Heart right ventricle (tissue), 16 donors: ENCODE measurements around the gene NR2F1. TPM values are rescaled to one million over a fixed set of nuclear protein-coding genes. Genes with fewer than 3 reads are reported as not detected.

Experiments
- ATAC-seq, 8 donors: fragments of 200-7000 bp; cut with Tn5 transposase; one replicate each; pipeline ENCODE4 v1.9.1; 2020; ENCODE audit warnings: mild to moderate bottlenecking in 8 of 8, moderate library complexity in 8 of 8, moderate number of reproducible peaks in 1 of 8
- DNase-seq, 2 donors: peaks; one replicate each; pipeline ENCODE4 v3.0.0-alpha.2; 2020
- H3K27ac ChIP-seq, 10 donors: fragments of 200-600 bp; sonication (generic) in 2 of 10; one replicate each; pipeline versions ENCODE4 v1.5.0 to v1.8.0; 2020 to 2022; ENCODE audit warnings: mild to moderate bottlenecking in 3 of 10
- H3K27me3 ChIP-seq, 7 donors: fragments of 200-600 bp; one replicate each; pipeline ENCODE4 v1.8.0; 2021 to 2022; ENCODE audit warnings: mild to moderate bottlenecking in 2 of 7
- H3K36me3 ChIP-seq, 9 donors: fragments of 200-600 bp; sonication (generic) in 1 of 9; one replicate each; pipeline versions ENCODE4 v1.5.0 to v1.8.0; 2020 to 2022; ENCODE audit warnings: mild to moderate bottlenecking in 2 of 9
- H3K4me1 ChIP-seq, 9 donors: fragments of 200-600 bp; sonication (generic) in 1 of 9; one replicate each; pipeline versions ENCODE4 v1.5.0 to v1.8.0; 2020 to 2022; ENCODE audit warnings: mild to moderate bottlenecking in 4 of 9
- H3K4me3 ChIP-seq, 10 donors: fragments of 200-600 bp; sonication (generic) in 2 of 10; one replicate each; pipeline versions ENCODE4 v1.5.0 to v1.8.0; 2020 to 2022; ENCODE audit warnings: mild to moderate bottlenecking in 7 of 10, moderate library complexity in 2 of 10
- H3K9me3 ChIP-seq, 11 donors: fragments of 200-600 bp in 10 of 11; sonication (generic) in 2 of 11; one replicate each; pipeline versions ENCODE4 v1.5.0 to v1.8.0; 2013 to 2022; ENCODE audit warnings: mild to moderate bottlenecking in 2 of 11, control low read depth in 1 of 11, moderate library complexity in 1 of 11
- WGBS, 2 donors: extraction: QIAGEN DNeasy Blood & Tissue Kit; methylation state at CpG; one replicate each; pipeline ENCODE4 v1.1.7; 2013; ENCODE audit warnings: inconsistent platforms in 1 of 2; 5-methylcytosine and 5-hydroxymethylcytosine counted together
- intact Hi-C, 10 donors: fragments of 100-400 bp; cut with DNase I; formaldehyde crosslinking; loops; one replicate each; pipeline versions ENCODE4 v1.11.1 to v1.14.2; 2022
- polyA plus RNA-seq, 2 donors: library from polyadenylated mRNA; stranded (reverse); fragments of 200-250 nt; gene quantifications; one replicate each; pipeline ENCODE4 v1.2.3, GENCODE V29; 2013
- total RNA-seq, 10 donors: library from RNA; stranded (reverse); fragmentation: NEBNext Ultra II Directional in 3 of 10; extraction: Animal tissue kit (Norgen Biotek cat#: 25700) in 3 of 10; gene quantifications; one replicate each; pipeline versions ENCODE4 v1.2.1 to v1.2.4, GENCODE V29; 2021 to 2023
- TF ChIP-seq, protein P1 (sequence below), 9 donors: fragments of 200-600 bp; sonication (generic) in 2 of 9; IDR thresholded peaks; one replicate each; pipeline versions ENCODE4 v1.5.0 to v1.8.0; 2021 to 2022; ENCODE audit warnings: antibody characterized with exemption in 9 of 9, mild to moderate bottlenecking in 5 of 9, moderate library complexity in 1 of 9
- donor health status: Arrhythmogenic right ventricular cardiomyopathy.
- donor health status: ischemic (EF 13 %, LVEDD 7.1; RV severe dilation, severe dysfunction).
- donor health status: healthy with polysubstance abuse.
- donor health status: DM: no; HTN: yes; CAD: no.
- donor health status: DM: no; HTN: no; CAD: no.
- donor health status: ischemic (EF 25% LVEDD 6.9; RV normal size, moderate dysfunction).
- donor health status: ischemic (EF 25% LVEDD 5.7; RV mildly dilated, moderate dysfunction).
- donor health status: healthy.
- donor health status: DM: yes; HTN: yes; CAD: no.
- donor health status: Ischemic cardiomyopathy.
- donor health status: ischemic (EF 35%, LVEDD 5.7; RV mildly dilated, moderate dysfunction).
- donor health status: nonischemic (EF 11% LVEDD 7.7; RV severe dilation, severe dysfunction).
- donor health status: DM: yes; HTN: yes; CAD: no.
- donor health status: PGD.
- donor health status: ischemic (EF 29% LVEDD 5.4; RV normal size, mild dysfunction).
- donor health status: nonischemic (EF 23%, LVEDD 6.1; RV moderate dilation, normal function).

Gene NR2F1
- total and polyA plus RNA-seq, 12 donors, result 0.27 to 2.4 (median 0.92) TPM

DNA sequence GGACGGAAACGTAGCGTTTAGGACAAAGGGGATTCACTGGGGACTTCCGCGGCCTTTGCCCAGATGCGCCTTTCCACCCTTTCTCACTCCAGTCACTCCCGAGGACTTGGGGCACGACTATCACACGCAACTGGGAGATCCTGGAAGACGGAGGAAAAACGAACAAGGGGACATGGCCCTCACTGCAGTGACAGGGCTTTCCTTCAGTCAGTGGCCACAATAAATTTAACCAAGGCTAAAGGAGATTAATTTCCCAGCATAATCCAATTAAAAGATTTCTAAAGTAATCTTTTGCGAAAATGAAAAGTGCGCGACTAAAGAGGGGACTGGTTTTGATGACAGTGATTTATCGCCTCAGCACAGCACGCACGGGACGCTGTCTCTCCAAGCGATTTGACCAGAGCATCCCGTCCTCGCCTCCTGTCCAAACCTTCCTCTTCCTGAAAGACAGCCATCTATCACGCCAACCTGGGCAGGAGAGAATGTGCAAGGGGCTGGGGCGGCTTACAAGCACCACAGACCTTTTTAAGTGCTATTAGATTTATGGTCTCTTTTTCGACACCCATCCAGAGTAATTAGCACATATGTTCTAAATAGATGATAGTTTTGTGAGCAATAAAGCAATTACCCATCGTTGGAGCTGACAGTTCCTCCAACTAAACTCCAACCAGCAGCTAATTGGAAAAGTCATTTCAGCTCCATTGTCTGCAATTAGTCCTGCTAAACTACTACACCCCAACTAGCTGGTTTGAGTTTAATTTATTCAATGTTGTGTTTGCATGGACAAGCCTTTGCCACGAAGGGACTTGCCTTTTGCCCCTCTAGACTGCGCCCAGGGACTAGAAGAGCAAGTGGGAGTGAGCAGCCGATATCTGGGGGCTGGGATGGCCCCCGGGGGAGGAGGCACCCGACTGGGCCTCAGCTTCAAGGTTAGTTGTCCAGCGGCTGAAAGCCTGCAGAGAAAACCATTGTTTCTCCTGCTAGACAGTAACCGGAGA lies 9.4 kb upstream of the NR2F1 start:
- WGBS, 2 donors, result 25 to 38% methylated on average over 32 of the region's 32 CpGs
- ATAC-seq (no peak), DNase-seq (no peak)
- intact Hi-C loops, result no loop called here
- H3K4me3 ChIP-seq, result peak overlapping the region in 1 of 10 donors; percentile 20
- peaks cover 0 to 28% (median 17%) of the 10 kb centered on the region in 9 donors for H3K4me1 ChIP-seq
- TF ChIP-seq, protein P1, sequence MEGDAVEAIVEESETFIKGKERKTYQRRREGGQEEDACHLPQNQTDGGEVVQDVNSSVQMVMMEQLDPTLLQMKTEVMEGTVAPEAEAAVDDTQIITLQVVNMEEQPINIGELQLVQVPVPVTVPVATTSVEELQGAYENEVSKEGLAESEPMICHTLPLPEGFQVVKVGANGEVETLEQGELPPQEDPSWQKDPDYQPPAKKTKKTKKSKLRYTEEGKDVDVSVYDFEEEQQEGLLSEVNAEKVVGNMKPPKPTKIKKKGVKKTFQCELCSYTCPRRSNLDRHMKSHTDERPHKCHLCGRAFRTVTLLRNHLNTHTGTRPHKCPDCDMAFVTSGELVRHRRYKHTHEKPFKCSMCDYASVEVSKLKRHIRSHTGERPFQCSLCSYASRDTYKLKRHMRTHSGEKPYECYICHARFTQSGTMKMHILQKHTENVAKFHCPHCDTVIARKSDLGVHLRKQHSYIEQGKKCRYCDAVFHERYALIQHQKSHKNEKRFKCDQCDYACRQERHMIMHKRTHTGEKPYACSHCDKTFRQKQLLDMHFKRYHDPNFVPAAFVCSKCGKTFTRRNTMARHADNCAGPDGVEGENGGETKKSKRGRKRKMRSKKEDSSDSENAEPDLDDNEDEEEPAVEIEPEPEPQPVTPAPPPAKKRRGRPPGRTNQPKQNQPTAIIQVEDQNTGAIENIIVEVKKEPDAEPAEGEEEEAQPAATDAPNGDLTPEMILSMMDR (IDR thresholded peaks at IDR 0.05), result no peak
- no peak overlapping the region for H3K27ac ChIP-seq
- no peaks in the 10 kb centered on the region for H3K9me3 ChIP-seq
- peaks cover 22 to 100% (median 100%) of the 10 kb centered on the region in 7 donors for H3K27me3 ChIP-seq
- no peaks in the 10 kb centered on the region for H3K36me3 ChIP-seq

DNA sequence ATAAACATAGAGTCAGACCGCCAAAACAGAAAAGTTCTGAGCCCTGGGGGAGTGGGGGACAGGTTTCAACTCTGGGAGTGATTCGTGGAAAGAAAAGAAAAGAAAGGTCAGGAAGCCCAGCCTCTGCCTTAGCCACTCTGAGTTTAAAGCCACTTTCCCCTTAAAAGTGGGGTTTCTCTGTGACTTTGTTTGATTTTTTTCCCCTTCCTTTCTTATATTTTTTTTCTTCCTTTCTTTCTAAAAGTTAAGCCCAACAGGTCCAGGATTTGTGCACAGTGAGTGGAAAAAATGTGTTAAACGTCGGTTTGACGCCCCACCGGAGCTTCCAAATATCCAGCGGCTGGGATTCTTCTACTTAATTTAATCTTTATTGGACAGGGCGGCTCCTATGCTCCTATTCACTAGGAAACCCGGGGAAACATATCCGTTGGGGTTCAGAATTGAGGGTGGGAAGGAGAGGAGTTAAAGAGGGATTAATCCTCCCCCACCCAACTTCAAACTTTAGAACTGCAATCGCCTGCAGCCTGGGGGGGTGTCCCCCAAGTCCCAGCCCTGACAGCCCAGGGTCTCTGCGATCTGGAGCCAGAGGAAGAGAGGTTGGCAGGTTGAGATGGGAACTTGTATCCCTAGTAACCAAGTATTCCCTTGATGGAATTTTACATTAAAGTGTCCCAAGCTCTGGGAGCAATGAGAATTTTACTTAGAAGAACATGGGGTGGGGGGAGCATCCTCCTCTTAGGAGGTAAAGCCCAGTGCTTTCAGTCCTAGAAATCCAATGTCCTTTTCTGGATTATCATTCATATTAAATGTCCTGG lies 8.3 kb upstream of the NR2F1 start:
- TF ChIP-seq, protein P1 (IDR thresholded peaks at IDR 0.05), result no peak
- no peaks in the 10 kb centered on the region for H3K36me3 ChIP-seq
- H3K9me3 ChIP-seq, result no peaks in the 10 kb centered on the region
- DNase-seq (no peak), ATAC-seq (no peak)
- H3K4me1 ChIP-seq, result peaks cover 0 to 39% (median 27%) of the 10 kb centered on the region in 9 donors
- no peak overlapping the region for H3K27ac ChIP-seq
- intact Hi-C loops, result no loop called here
- 20 to 26% methylated on average over 12 of the region's 12 CpGs for WGBS, 2 donors
- peaks cover 22 to 100% (median 100%) of the 10 kb centered on the region in 7 donors for H3K27me3 ChIP-seq
- no peak overlapping the region for H3K4me3 ChIP-seq

DNA sequence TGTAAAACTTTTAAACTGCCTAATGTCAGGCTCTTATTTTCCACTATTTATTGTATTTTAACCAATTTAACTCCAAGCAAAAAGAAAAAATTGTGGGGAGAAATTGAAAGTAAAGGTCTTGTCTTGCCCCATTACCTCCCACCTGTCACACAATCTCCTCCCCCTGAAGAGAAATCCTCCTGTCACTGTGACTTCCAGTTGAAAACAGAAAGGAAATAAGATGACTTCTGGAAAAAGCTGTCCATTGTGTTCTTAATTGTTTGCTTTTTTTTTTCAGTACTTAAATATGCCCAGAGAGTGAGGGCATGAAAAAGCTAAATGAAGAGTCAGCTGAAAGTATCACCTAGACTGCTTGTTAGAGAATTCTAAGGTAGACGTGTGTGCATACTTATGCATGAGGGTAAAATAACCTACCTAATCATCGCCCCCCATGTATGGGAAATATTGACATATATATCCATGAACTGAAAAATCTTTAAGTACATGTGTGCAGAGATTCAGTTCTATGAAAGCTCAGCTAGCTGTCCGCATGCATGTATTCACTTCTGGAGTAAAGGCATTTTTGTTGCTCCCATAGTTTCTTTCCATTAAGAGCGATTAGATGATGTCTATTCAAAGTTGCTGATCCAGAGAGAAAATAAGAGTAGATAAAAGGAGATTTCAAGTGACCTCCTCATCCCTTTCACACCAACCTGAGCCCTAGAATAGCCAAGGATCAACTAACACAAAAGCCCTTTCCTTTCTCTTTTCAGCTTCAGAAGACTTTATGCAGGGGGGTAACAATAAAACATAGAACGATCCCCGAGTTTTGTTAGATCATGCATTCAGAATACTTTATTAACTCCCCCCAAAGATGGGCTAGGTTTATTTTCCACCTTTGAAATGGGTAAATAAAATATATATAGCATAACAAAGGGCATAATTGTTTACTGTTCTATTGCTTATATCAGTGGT lies 7.3 kb upstream of the NR2F1 start:
- TF ChIP-seq, protein P1 (IDR thresholded peaks at IDR 0.05), result no peak
- 45 to 57% methylated on average over 6 of the region's 6 CpGs for WGBS, 2 donors
- DNase-seq, result no peak
- H3K27me3 ChIP-seq, result peaks cover 14 to 100% (median 98%) of the 10 kb centered on the region in 7 donors
- ATAC-seq, result no peak
- H3K36me3 ChIP-seq, result no peaks in the 10 kb centered on the region
- no peaks in the 10 kb centered on the region for H3K9me3 ChIP-seq
- intact Hi-C loops, result no loop called here
- H3K27ac ChIP-seq, result no peak overlapping the region
- H3K4me3 ChIP-seq, result no peak overlapping the region
- peaks cover 5 to 43% (median 32%) of the 10 kb centered on the region in 9 donors for H3K4me1 ChIP-seq
